K562 (cell line): ENCODE results near the gene RSBN1L. TPM values are rescaled to one million over a fixed set of nuclear protein-coding genes. Genes with fewer than 3 reads are reported as not detected.
A peak's percentile ranks its signal among the peaks of the same experiment; 100 is the strongest.

Source experiments
- CBX2 ChIP-seq: fragments of 200-600 bp; sonication (generic); IDR thresholded peaks from one replicate; pipeline ENCODE4 v1.6.1; 2012; ENCODE audit warnings: mild to moderate bottlenecking, low read length, inconsistent platforms; ENCODE audit not compliant: insufficient read depth, poor library complexity, severe bottlenecking
- ELF4 ChIP-seq: fragments of 450-650 bp; formaldehyde crosslinking; IDR thresholded peaks from 2 replicates; pipeline ENCODE4 v1.4.0; 2022; ENCODE audit warnings: missing genetic modification characterization
- FOS ChIP-seq: IDR thresholded peaks from 3 replicates; pipeline ENCODE4 v1.6.1; 2011; ENCODE audit not compliant: insufficient read length; ENCODE audit errors: extremely low read depth
- GTF2A2 ChIP-seq: IDR thresholded peaks from 2 replicates; pipeline ENCODE4 v1.6.1; 2016; ENCODE audit warnings: mild to moderate bottlenecking, missing genetic modification characterization, missing compliant biosample characterization
- HDAC6 ChIP-seq: IDR thresholded peaks from 2 replicates; pipeline ENCODE4 v1.6.1; 2012; ENCODE audit warnings: low read depth, mild to moderate bottlenecking, control low read depth, inconsistent platforms, low read length, moderate library complexity
- HNRNPK ChIP-seq: fragments of 200-400 bp; formaldehyde crosslinking; IDR thresholded peaks from one replicate; pipeline ENCODE4 v1.6.1; 2018; ENCODE audit warnings: mild to moderate bottlenecking, low read depth, low read length; ENCODE audit not compliant: poor library complexity, severe bottlenecking
- HSF4 ChIP-seq: fragments of 250-450 bp; sonication (Bioruptor Pico); IDR thresholded peaks from 2 replicates; pipeline ENCODE4 v2.1.2; 2022; ENCODE audit warnings: mild to moderate bottlenecking, moderate library complexity, borderline replicate concordance
- MAZ ChIP-seq, 2 experiments: fragments of 450-650 bp in 1 of 2; sonication (generic) in 1 of 2; formaldehyde crosslinking; IDR thresholded peaks in 1 of 2; conservative IDR thresholded peaks in 1 of 2; 2 replicates each; pipeline versions ENCODE4 v1.4.0 to v1.5.0; 2020; ENCODE audit warnings: mild to moderate bottlenecking in 1 of 2, missing genetic modification reagents in 1 of 2
- MED1 ChIP-seq: sonication (generic); formaldehyde crosslinking; IDR thresholded peaks from 2 replicates; pipeline ENCODE4 v1.8.1; 2023; ENCODE audit warnings: missing genetic modification reagents, borderline replicate concordance
- MITF ChIP-seq: IDR thresholded peaks from 2 replicates; pipeline ENCODE4 v1.6.1; 2014; ENCODE audit warnings: antibody characterized with exemption
- MTA1 ChIP-seq: fragments of 450-650 bp; IDR thresholded peaks from 2 replicates; pipeline ENCODE4 v1.6.1; 2017; ENCODE audit warnings: borderline replicate concordance
- NR3C1 ChIP-seq: sonication (generic); formaldehyde crosslinking; IDR thresholded peaks from 2 replicates; pipeline ENCODE4 v1.8.1; 2022; ENCODE audit warnings: missing genetic modification reagents
- PHF8 ChIP-seq: fragments of 200-600 bp; sonication (generic); IDR thresholded peaks from 2 replicates; pipeline ENCODE4 v1.6.1; 2012; ENCODE audit warnings: mixed run types, mild to moderate bottlenecking, inconsistent platforms, low read length, moderate library complexity, borderline replicate concordance
- PTRF ChIP-seq: fragments of 450-650 bp; IDR thresholded peaks from 2 replicates; pipeline ENCODE4 v1.6.1; 2016; ENCODE audit warnings: mild to moderate bottlenecking, missing genetic modification characterization, missing compliant biosample characterization
- SRSF1 ChIP-seq: fragments of 200-400 bp; formaldehyde crosslinking; IDR thresholded peaks from 2 replicates; pipeline ENCODE4 v1.6.1; 2017; ENCODE audit warnings: mild to moderate bottlenecking, low read depth, low read length, moderate library complexity
- SRSF9 ChIP-seq: fragments of 200-400 bp; formaldehyde crosslinking; IDR thresholded peaks from 2 replicates; pipeline ENCODE4 v1.6.1; 2017; ENCODE audit warnings: low read depth, low read length, borderline replicate concordance
- TAL1 ChIP-seq: fragments of 450-650 bp; IDR thresholded peaks from 2 replicates; pipeline ENCODE4 v1.6.1; 2016; ENCODE audit warnings: mild to moderate bottlenecking
- TBP ChIP-seq: optimal IDR thresholded peaks from 2 replicates; pipeline ENCODE3; 2011; ENCODE audit warnings: low read depth, low read length, improper control_type of control experiment
- ZFP36 ChIP-seq: fragments of 150-350 bp; IDR thresholded peaks from 2 replicates; pipeline ENCODE4 v1.6.1; 2018; ENCODE audit warnings: low read length, low read depth; ENCODE audit not compliant: partially characterized antibody
- ZNF586 ChIP-seq: fragments of 450-650 bp; formaldehyde crosslinking; conservative IDR thresholded peaks from 2 replicates; pipeline ENCODE4 v1.4.0; 2020; ENCODE audit warnings: mild to moderate bottlenecking, moderate library complexity
- ZNF695 ChIP-seq: fragments of 450-650 bp; formaldehyde crosslinking; IDR thresholded peaks from 2 replicates; pipeline ENCODE4 v1.4.0; 2020; ENCODE audit warnings: mild to moderate bottlenecking, moderate library complexity
- ZNF778 ChIP-seq: fragments of 450-650 bp; formaldehyde crosslinking; IDR thresholded peaks from 2 replicates; pipeline ENCODE4 v1.4.0; 2020; ENCODE audit warnings: mild to moderate bottlenecking, moderate library complexity
- polyA plus RNA-seq, 8 experiments: library from polyadenylated mRNA; depleted of rRNA in 4 of 8; stranded (reverse) in 5 of 8; unstranded in 3 of 8; fragments of >200 nt; fragmentation: Nextera tagmentation in 2 of 8; fragmentation: Illumina TruSeq in 1 of 8; extraction: Ambion mirVana in 2 of 8; extraction: Trizol in 1 of 8; gene quantifications; 2 replicates each; pipeline versions ENCODE4 v1.2.1 to v1.2.3, GENCODE V29; 2011 to 2014; ENCODE audit warnings: inconsistent platforms in 1 of 8, missing spikeins in 1 of 8
- total RNA-seq, 7 experiments: library from RNA; depleted of rRNA in 6 of 7; stranded (reverse); fragments of >200 nt in 6 of 7; fragmentation: Illumina TruSeq in 2 of 7; extraction: Trizol in 2 of 7; gene quantifications; 2 replicates each; pipeline versions ENCODE4 v1.2.1 to v1.2.3, GENCODE V29; 2011 to 2021; ENCODE audit warnings: low replicate concordance in 1 of 7
- TF ChIP-seq, protein P1 (sequence below): fragments of 250-450 bp; sonication (Bioruptor Pico); IDR thresholded peaks from 2 replicates; pipeline ENCODE4 v1.5.0; 2021
- TF ChIP-seq, protein P2 (sequence below): sonication (generic); formaldehyde crosslinking; IDR thresholded peaks from 2 replicates; pipeline ENCODE4 v1.8.1; 2023; ENCODE audit warnings: mild to moderate bottlenecking, missing genetic modification reagents, moderate library complexity
- TF ChIP-seq, protein P3 (sequence below): fragments of 450-650 bp; formaldehyde crosslinking; IDR thresholded peaks from 2 replicates; pipeline ENCODE4 v1.4.0; 2022; ENCODE audit warnings: missing genetic modification characterization

Gene RSBN1L
- total and polyA plus RNA-seq, 9 of the 15 experiments (the other 6 are each of a cell fraction or from before 2014, with no cell fraction given) = 6.2 to 35.2 (median 20.1) TPM

DNA sequence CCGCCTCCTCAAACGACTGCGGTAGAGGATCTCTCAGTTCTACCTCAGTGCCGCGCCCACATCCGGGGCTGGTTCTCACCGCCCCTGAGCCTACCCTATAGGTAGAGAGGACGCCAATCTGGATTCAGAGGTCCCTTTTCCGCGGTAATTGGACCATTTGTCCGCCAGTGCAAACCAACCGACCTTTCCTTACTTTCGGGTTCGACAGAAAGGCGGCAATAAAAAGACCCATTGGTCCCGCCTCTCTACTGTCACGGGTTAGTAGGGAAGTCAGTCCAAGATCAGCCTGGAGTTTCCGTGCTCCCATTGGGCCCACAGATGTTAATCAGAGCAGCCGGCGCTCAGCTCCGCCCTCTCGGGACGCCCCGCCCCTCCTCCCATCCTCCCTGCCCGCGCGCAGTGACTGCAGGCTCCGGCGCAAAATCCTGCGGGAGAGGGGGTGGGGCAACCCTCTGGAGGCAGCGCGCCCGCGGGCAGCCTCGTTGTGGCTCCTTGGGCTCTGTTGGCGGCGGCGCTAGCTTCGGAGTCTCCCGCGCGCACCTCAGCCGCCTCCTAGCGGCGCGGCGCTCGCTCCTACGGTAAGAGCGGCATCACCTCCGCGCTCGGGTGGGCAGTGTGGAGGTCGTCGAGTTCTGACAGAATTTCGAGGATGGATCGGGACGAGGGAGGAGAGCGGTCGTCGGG lies 102.3 kb downstream of the RSBN1L start, which contains the start of the genes PHTF2 and TMEM60 (continued):
- TF ChIP-seq ZNF586 (CRISPR knock-in tag) (no peak), ZFP36 (peak; percentile 6), PTRF (tag) (no peak), MED1 (no peak), TAL1 (no peak), SRSF9 (no peak), GTF2A2 (tag) (no peak), ZNF695 (CRISPR knock-in tag) (no peak), ZNF778 (CRISPR knock-in tag) (no peak), HDAC6 (no peak), PHF8 (peak; percentile 55; the same call in 1 of the 2 replicates), HSF4 (CRISPR knock-in tag) (no peak), MITF (no peak; the same call in 1 of the 2 replicates), HNRNPK (no peak), MAZ (CRISPR knock-in tag; conservative IDR thresholded peaks at IDR 0.05 in 1 of 2, IDR thresholded peaks at IDR 0.05 in 1 of 2) (peak; percentile 71 to 93; a peak in 3 of 4 replicates), CBX2 (no peak), FOS (peak; percentile 95), ELF4 (CRISPR knock-in tag) (no peak), TBP (peak; percentile 88), MTA1 (0 out of 2 replicates have a peak, but pooled peaks have one; percentile 23), NR3C1 (CRISPR knock-in tag) (no peak), SRSF1 (no peak)
- TF ChIP-seq, protein P1, sequence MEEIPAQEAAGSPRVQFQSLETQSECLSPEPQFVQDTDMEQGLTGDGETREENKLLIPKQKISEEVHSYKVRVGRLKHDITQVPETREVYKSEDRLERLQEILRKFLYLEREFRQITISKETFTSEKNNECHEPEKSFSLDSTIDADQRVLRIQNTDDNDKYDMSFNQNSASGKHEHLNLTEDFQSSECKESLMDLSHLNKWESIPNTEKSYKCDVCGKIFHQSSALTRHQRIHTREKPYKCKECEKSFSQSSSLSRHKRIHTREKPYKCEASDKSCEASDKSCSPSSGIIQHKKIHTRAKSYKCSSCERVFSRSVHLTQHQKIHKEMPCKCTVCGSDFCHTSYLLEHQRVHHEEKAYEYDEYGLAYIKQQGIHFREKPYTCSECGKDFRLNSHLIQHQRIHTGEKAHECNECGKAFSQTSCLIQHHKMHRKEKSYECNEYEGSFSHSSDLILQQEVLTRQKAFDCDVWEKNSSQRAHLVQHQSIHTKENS (CRISPR knock-in tag) = no peak
- TF ChIP-seq, protein P2, sequence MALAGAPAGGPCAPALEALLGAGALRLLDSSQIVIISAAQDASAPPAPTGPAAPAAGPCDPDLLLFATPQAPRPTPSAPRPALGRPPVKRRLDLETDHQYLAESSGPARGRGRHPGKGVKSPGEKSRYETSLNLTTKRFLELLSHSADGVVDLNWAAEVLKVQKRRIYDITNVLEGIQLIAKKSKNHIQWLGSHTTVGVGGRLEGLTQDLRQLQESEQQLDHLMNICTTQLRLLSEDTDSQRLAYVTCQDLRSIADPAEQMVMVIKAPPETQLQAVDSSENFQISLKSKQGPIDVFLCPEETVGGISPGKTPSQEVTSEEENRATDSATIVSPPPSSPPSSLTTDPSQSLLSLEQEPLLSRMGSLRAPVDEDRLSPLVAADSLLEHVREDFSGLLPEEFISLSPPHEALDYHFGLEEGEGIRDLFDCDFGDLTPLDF (CRISPR knock-in tag) = peak; percentile 81
- TF ChIP-seq, protein P3, sequence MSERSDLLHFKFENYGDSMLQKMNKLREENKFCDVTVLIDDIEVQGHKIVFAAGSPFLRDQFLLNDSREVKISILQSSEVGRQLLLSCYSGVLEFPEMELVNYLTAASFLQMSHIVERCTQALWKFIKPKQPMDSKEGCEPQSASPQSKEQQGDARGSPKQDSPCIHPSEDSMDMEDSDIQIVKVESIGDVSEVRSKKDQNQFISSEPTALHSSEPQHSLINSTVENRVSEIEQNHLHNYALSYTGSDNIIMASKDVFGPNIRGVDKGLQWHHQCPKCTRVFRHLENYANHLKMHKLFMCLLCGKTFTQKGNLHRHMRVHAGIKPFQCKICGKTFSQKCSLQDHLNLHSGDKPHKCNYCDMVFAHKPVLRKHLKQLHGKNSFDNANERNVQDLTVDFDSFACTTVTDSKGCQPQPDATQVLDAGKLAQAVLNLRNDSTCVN = no peak
